HepG2 (cell line): ENCODE measurements around the gene AGPAT2. TPM values are rescaled to one million over a fixed set of nuclear protein-coding genes. Genes with fewer than 3 reads are reported as not detected.

ENCODE experiments used
- ARID2 ChIP-seq: sonication (generic); formaldehyde crosslinking; IDR thresholded peaks from 2 replicates; pipeline ENCODE4 v1.8.1; 2022; ENCODE audit warnings: mild to moderate bottlenecking, missing genetic modification reagents, borderline replicate concordance
- CBX5 ChIP-seq: sonication (generic); formaldehyde crosslinking; IDR thresholded peaks from 2 replicates; pipeline ENCODE4 v1.4.0; 2020; ENCODE audit warnings: missing genetic modification reagents, borderline replicate concordance
- GABPA ChIP-seq, 2 experiments: IDR thresholded peaks; 2 replicates each; pipeline ENCODE4 v1.6.1; 2011 to 2016; ENCODE audit warnings: low read depth in 2 of 2, low read length in 1 of 2, missing biosample characterization in 1 of 2, missing genetic modification characterization in 1 of 2
- IRF9 ChIP-seq: sonication (generic); formaldehyde crosslinking; IDR thresholded peaks from 2 replicates; pipeline ENCODE4 v1.8.0; 2022; ENCODE audit warnings: missing genetic modification reagents, mild to moderate bottlenecking, borderline replicate concordance
- MAZ ChIP-seq, 2 experiments: sonication (generic) in 1 of 2; formaldehyde crosslinking in 1 of 2; IDR thresholded peaks; 2 replicates each; pipeline versions ENCODE4 v1.5.0 to v1.6.1; 2012 to 2020; ENCODE audit warnings: low read depth in 2 of 2, mild to moderate bottlenecking in 2 of 2, borderline replicate concordance in 1 of 2, improper control_type of control experiment in 1 of 2, low read length in 1 of 2, missing genetic modification reagents in 1 of 2, moderate library complexity in 1 of 2
- SOX6 ChIP-seq, 2 experiments: fragments of 450-650 bp in 1 of 2; sonication (generic) in 1 of 2; formaldehyde crosslinking in 1 of 2; IDR thresholded peaks; 2 replicates each; pipeline versions ENCODE4 v1.4.0 to v1.6.1; 2017 to 2020; ENCODE audit warnings: antibody characterized with exemption in 1 of 2, mild to moderate bottlenecking in 1 of 2, missing genetic modification reagents in 1 of 2
- SRSF4 ChIP-seq: fragments of 200-400 bp; formaldehyde crosslinking; IDR thresholded peaks from one replicate; pipeline ENCODE4 v1.6.1; 2018; ENCODE audit warnings: mild to moderate bottlenecking, low read depth, low read length, moderate library complexity; ENCODE audit not compliant: poor library complexity, severe bottlenecking
- STAG1 ChIP-seq: sonication (generic); formaldehyde crosslinking; IDR thresholded peaks from 2 replicates; pipeline ENCODE4 v1.4.0; 2020; ENCODE audit warnings: missing genetic modification reagents
- ZFP36 ChIP-seq: fragments of 150-350 bp; IDR thresholded peaks from 2 replicates; pipeline ENCODE4 v1.6.1; 2018; ENCODE audit warnings: borderline replicate concordance, low read length, low read depth; ENCODE audit not compliant: partially characterized antibody
- ZMYM4 ChIP-seq: sonication (generic); formaldehyde crosslinking; IDR thresholded peaks from 2 replicates; pipeline ENCODE4 v1.8.1; 2023; ENCODE audit warnings: mild to moderate bottlenecking, missing genetic modification reagents
- ZNF160 ChIP-seq: sonication (generic); formaldehyde crosslinking; IDR thresholded peaks from 2 replicates; pipeline ENCODE4 v1.8.0; 2022; ENCODE audit warnings: mild to moderate bottlenecking, inconsistent platforms, missing genetic modification reagents
- ZNF24 ChIP-seq: fragments of 450-650 bp; IDR thresholded peaks from 2 replicates; pipeline ENCODE4 v1.6.1; 2017; ENCODE audit warnings: antibody characterized with exemption, mild to moderate bottlenecking
- ZNF253 ChIP-seq: sonication (generic); formaldehyde crosslinking; IDR thresholded peaks from 2 replicates; pipeline ENCODE4 v1.8.0; 2022; ENCODE audit warnings: mild to moderate bottlenecking, missing genetic modification reagents, borderline replicate concordance
- ZNF343 ChIP-seq: sonication (generic); formaldehyde crosslinking; IDR thresholded peaks from 2 replicates; pipeline ENCODE4 v1.4.0; 2020; ENCODE audit warnings: mild to moderate bottlenecking, missing genetic modification reagents
- ZNF616 ChIP-seq: sonication (generic); formaldehyde crosslinking; IDR thresholded peaks from 2 replicates; pipeline ENCODE4 v1.5.0; 2020; ENCODE audit warnings: low read depth, mild to moderate bottlenecking, missing genetic modification reagents
- ZNF780A ChIP-seq: sonication (generic); formaldehyde crosslinking; IDR thresholded peaks from 2 replicates; pipeline ENCODE4 v1.8.0; 2022; ENCODE audit warnings: mild to moderate bottlenecking, missing genetic modification reagents, moderate library complexity
- ZXDC ChIP-seq: sonication (generic); formaldehyde crosslinking; IDR thresholded peaks from 2 replicates; pipeline ENCODE4 v1.5.0; 2020; ENCODE audit warnings: mild to moderate bottlenecking, missing genetic modification reagents
- polyA plus RNA-seq, 8 experiments: library from polyadenylated mRNA; depleted of rRNA in 3 of 8; stranded (reverse) in 7 of 8; unstranded in 1 of 8; fragments of >200 nt; fragmentation: Illumina TruSeq in 4 of 8; extraction: Trizol in 4 of 8; gene quantifications; 2 replicates each; pipeline versions ENCODE4 v1.2.1 to v1.2.3, GENCODE V29; 2011 to 2016; ENCODE audit warnings: low read depth in 4 of 8, missing spikeins in 1 of 8, mixed read lengths in 1 of 8; ENCODE audit not compliant: insufficient read depth in 1 of 8
- total RNA-seq, 5 experiments: library from RNA; depleted of rRNA; stranded (reverse); fragments of >200 nt; fragmentation: Illumina TruSeq; extraction: Trizol; gene quantifications; 2 replicates each; pipeline ENCODE4 v1.2.3, GENCODE V29; 2016; ENCODE audit warnings: low read depth in 1 of 5
- TF ChIP-seq, protein P1 (sequence below): sonication (generic); formaldehyde crosslinking; IDR thresholded peaks from 2 replicates; pipeline ENCODE4 v1.8.1; 2023; ENCODE audit warnings: missing genetic modification reagents, mild to moderate bottlenecking, borderline replicate concordance
- TF ChIP-seq, protein P2 (sequence below): sonication (generic); formaldehyde crosslinking; IDR thresholded peaks from 2 replicates; pipeline ENCODE4 v1.4.0; 2020; ENCODE audit warnings: missing genetic modification reagents
- TF ChIP-seq, protein P3 (sequence below): IDR thresholded peaks from 2 replicates; pipeline ENCODE4 v1.6.1; 2012; ENCODE audit warnings: low read depth, low read length, improper control_type of control experiment

AGPAT2 gene
- total and polyA plus RNA-seq, 2 of the 13 experiments (the other 11 are each of a cell fraction or from before 2014, with no cell fraction given) = 3.9 to 25.8 TPM

GRCh38 chr9:136629879-136630661, 57.2 kb downstream of the AGPAT2 start (continued):
- TF ChIP-seq ZNF616 (no peak), ZMYM4 (CRISPR knock-in tag) (no peak), ZNF160 (no peak), ARID2 (CRISPR knock-in tag) (no peak), ZFP36 (no peak), SOX6 (IDR thresholded peaks at IDR 0.05) (no peak), SOX6 (CRISPR knock-in tag; IDR thresholded peaks at IDR 0.05) (no peak), IRF9 (CRISPR knock-in tag) (no peak), STAG1 (CRISPR knock-in tag) (peak; percentile 88), ZNF343 (CRISPR knock-in tag) (no peak), MAZ (IDR thresholded peaks at IDR 0.05; ENCODE audit: borderline replicate concordance, low read depth, low read length) (no peak), MAZ (CRISPR knock-in tag; IDR thresholded peaks at IDR 0.05; ENCODE audit: low read depth) (no peak), SRSF4 (no peak), ZXDC (no peak), GABPA (IDR thresholded peaks at IDR 0.05; ENCODE audit: low read depth, low read length) (no peak), GABPA (CRISPR knock-in tag; IDR thresholded peaks at IDR 0.05; ENCODE audit: low read depth) (no peak), ZNF24 (no peak), CBX5 (CRISPR knock-in tag) (no peak), ZNF780A (CRISPR knock-in tag) (no peak), ZNF253 (CRISPR knock-in tag) (no peak)
- TF ChIP-seq, protein P1, sequence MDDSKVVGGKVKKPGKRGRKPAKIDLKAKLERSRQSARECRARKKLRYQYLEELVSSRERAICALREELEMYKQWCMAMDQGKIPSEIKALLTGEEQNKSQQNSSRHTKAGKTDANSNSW (CRISPR knock-in tag) = no peak
- TF ChIP-seq, protein P2, sequence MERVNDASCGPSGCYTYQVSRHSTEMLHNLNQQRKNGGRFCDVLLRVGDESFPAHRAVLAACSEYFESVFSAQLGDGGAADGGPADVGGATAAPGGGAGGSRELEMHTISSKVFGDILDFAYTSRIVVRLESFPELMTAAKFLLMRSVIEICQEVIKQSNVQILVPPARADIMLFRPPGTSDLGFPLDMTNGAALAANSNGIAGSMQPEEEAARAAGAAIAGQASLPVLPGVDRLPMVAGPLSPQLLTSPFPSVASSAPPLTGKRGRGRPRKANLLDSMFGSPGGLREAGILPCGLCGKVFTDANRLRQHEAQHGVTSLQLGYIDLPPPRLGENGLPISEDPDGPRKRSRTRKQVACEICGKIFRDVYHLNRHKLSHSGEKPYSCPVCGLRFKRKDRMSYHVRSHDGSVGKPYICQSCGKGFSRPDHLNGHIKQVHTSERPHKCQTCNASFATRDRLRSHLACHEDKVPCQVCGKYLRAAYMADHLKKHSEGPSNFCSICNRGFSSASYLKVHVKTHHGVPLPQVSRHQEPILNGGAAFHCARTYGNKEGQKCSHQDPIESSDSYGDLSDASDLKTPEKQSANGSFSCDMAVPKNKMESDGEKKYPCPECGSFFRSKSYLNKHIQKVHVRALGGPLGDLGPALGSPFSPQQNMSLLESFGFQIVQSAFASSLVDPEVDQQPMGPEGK (CRISPR knock-in tag) = peak; percentile 53
- TF ChIP-seq, protein P3, sequence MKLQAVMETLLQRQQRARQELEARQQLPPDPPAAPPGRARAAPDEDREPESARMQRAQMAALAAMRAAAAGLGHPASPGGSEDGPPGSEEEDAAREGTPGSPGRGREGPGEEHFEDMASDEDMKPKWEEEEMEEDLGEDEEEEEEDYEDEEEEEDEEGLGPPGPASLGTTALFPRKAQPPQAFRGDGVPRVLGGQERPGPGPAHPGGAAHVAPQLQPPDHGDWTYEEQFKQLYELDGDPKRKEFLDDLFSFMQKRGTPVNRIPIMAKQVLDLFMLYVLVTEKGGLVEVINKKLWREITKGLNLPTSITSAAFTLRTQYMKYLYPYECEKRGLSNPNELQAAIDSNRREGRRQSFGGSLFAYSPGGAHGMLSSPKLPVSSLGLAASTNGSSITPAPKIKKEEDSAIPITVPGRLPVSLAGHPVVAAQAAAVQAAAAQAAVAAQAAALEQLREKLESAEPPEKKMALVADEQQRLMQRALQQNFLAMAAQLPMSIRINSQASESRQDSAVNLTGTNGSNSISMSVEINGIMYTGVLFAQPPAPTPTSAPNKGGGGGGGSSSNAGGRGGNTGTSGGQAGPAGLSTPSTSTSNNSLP = no peak
